Cardiac fibroblast (primary cell): ENCODE data around the gene FOXD2.
A peak's percentile ranks its signal among the peaks of the same experiment; 100 is the strongest.

Experiments used
- DNase-seq, 2 donors: peaks; one replicate each; pipeline versions ENCODE4 v3.0.0 to v3.0.0-alpha.2; 2010; ENCODE audit warnings: low read depth in 2 of 2
- H3K4me3 ChIP-seq, 2 donors: replicated peaks in 1 of 2; 1 replicate in 1 of 2; 2 replicates in 1 of 2; pipeline ENCODE4 v1.5.1; 2011; ENCODE audit warnings: low read depth in 2 of 2, low read length in 2 of 2, mild to moderate bottlenecking in 2 of 2, moderate library complexity in 1 of 2
- TF ChIP-seq, protein P1 (sequence below): IDR thresholded peaks from one replicate; pipeline ENCODE4 v1.5.1; 2011; ENCODE audit warnings: low read depth, mild to moderate bottlenecking, low read length, inconsistent platforms

Gene FOXD2

GRCh38 chr1:47423872-47424271 lies 14.0 kb upstream of the FOXD2 start:
- no peak for DNase-seq
- H3K4me3 ChIP-seq = no peak overlapping the region
- TF ChIP-seq, protein P1, sequence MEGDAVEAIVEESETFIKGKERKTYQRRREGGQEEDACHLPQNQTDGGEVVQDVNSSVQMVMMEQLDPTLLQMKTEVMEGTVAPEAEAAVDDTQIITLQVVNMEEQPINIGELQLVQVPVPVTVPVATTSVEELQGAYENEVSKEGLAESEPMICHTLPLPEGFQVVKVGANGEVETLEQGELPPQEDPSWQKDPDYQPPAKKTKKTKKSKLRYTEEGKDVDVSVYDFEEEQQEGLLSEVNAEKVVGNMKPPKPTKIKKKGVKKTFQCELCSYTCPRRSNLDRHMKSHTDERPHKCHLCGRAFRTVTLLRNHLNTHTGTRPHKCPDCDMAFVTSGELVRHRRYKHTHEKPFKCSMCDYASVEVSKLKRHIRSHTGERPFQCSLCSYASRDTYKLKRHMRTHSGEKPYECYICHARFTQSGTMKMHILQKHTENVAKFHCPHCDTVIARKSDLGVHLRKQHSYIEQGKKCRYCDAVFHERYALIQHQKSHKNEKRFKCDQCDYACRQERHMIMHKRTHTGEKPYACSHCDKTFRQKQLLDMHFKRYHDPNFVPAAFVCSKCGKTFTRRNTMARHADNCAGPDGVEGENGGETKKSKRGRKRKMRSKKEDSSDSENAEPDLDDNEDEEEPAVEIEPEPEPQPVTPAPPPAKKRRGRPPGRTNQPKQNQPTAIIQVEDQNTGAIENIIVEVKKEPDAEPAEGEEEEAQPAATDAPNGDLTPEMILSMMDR = no peak

DNA sequence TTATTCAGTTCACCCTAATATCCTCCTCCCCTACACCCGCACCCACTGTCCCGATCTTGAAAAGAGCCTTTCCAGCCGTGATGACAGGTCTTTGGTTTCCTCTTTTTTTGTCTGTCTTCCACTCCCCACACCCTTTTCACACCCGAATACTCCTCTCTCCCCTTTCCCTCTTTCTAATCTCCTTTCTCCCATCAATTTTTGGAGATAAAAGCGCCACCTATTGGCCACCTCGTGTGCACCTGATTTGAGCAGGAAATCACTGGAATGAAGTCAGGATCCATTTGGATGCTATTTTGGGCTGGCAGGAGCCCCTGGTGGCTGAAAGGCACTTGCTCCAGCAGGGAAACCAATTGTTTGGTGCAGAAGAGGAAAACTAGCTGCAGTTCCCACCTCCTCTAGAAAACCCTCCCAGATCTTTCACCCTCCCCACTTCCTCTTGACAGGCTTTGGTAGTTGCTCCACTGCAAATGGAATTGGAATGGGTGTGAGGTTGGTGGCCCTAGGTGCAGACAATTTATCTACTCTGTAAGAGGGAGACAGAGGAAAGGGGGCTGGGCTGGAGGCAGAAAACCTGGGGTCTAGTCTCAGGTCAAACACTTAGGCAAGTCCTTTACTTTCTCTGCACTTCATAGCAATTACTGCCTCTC lies 13.4 kb upstream of the FOXD2 start:
- TF ChIP-seq, protein P1 = peak; percentile 71
- H3K4me3 ChIP-seq = no peak overlapping the region
- DNase-seq = peak; percentile 58 to 62

DNA sequence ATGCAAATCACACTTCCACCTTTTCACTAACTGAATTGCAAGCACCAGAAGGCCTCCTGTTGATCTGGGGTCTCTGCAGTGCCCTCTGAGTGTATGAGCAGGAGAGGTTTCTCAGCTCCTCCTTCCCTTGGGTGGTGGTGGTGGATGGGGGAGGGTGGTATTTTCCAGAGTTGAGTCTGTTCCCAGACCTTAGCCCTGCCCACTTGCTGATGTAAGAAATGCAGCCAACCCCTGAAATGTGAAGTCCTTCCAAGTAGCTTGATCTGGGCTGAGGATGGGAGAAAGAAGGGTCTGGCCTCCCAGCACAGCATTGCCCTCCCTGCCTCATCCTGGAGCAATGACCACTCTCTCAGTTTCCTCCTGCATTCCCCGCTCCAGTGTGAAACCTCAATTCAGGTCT lies 6.3 kb upstream of the FOXD2 start:
- no peak overlapping the region for H3K4me3 ChIP-seq
- TF ChIP-seq, protein P1 = no peak
- peak; percentile 72 to 84 for DNase-seq

GRCh38 chr1:47432071-47433036 lies 5.5 kb upstream of the FOXD2 start:
- peak; percentile 83 to 85 for DNase-seq
- TF ChIP-seq, protein P1 = peak; percentile 86
- H3K4me3 ChIP-seq = peak overlapping the region; percentile 11 to 30

DNA sequence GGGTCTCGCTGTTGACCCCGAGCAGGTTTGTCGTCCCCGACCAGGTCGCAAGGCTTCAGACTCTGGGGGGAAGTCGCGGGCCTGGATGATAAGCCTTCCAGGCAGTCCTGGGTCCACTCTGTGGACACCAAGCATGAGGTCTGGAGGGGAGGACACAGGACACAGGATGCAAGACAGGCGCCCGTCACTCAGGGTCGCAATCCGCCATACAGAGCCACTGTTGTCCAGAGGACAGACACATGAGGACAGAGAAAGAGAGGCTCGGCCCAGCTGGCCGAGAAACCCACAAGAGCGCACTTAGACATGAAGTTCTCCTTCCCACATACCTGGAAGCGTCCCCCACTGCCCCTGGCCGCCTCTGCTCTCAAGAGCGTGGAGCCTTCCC lies 4.8 kb upstream of the FOXD2 start:
- TF ChIP-seq, protein P1 = no peak
- DNase-seq = no peak
- H3K4me3 ChIP-seq = peak overlapping the region in 1 of 2 donors; percentile 30

DNA sequence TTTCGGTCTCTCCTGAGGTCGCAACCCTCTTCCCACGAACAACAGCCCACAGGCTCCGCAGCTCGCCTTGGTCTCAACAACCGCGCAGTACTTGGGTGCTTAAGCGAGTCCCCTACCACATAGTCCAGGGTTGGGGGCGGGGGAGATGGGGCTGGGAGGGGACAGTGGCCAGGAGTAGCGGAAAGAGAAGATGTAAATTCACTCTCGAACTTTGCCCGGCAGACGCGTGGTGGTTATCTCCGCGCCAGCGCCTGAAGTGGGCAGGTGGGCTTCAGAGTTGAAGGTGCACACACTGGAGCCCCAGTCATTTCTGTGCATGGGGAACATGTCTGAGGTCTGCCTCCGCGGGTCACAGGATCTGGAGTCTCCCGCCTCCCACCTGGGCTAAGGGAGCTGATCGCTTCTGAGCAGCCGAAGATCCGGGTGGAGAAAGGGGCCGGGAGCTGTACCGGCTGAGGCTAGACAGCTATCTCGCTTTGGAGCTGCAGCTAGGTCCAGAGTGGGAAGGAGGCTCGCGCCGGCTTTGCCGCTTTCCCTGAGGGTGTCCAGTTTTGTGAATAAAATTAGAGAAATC lies 4.3 kb upstream of the FOXD2 start:
- TF ChIP-seq, protein P1 = no peak
- DNase-seq = no peak
- peak overlapping the region in 1 of 2 donors; percentile 11 for H3K4me3 ChIP-seq
